ENCODE measurements around the gene SALL3.

Gene SALL3

GRCh38 chr18:79046522-79046921, 66.9 kb downstream of the SALL3 start:
- in situ Hi-C loops (cut with HindIII; ENCODE audit: low pct_unique_long_range_greater_than_20kb, low sequenced_read_pairs) = no loop called here
- no peak for TF ChIP-seq JUND (IDR thresholded peaks at IDR 0.05; ENCODE audit: low read depth)
- no peak for DNase-seq (ENCODE audit: low read depth in 1 of 2, low spot score in 1 of 2)

- in situ Hi-C loops (cut with HindIII; ENCODE audit: low pct_unique_long_range_greater_than_20kb, low sequenced_read_pairs) = no loop called here
Measured at GRCh38 chr18:79047556-79048244, 68.1 kb downstream of the SALL3 start.

GRCh38 chr18:79048245-79048632, 68.6 kb downstream of the SALL3 start:
- in situ Hi-C loops (cut with HindIII; ENCODE audit: low pct_unique_long_range_greater_than_20kb, low sequenced_read_pairs) = no loop called here
- TF ChIP-seq JUND (IDR thresholded peaks at IDR 0.05; ENCODE audit: low read depth) = no peak

More at GRCh38 chr18:79047556-79048244, 68.1 kb downstream of the SALL3 start:
- no peak for TF ChIP-seq JUND (IDR thresholded peaks at IDR 0.05; ENCODE audit: low read depth)
- DNase-seq (ENCODE audit: low read depth in 1 of 2, low spot score in 1 of 2) = no peak

GRCh38 chr18:79049506-79049905, 69.9 kb downstream of the SALL3 start:
- no peak for DNase-seq (ENCODE audit: low read depth in 1 of 2, low spot score in 1 of 2)
- no peak for TF ChIP-seq JUND (IDR thresholded peaks at IDR 0.05; ENCODE audit: low read depth)
- in situ Hi-C loops (cut with HindIII; ENCODE audit: low pct_unique_long_range_greater_than_20kb, low sequenced_read_pairs) = no loop called here

More at GRCh38 chr18:79048245-79048632, 68.6 kb downstream of the SALL3 start:
- no peak for DNase-seq (ENCODE audit: low read depth in 1 of 2, low spot score in 1 of 2)
